Nucleus accumbens (tissue), 56 donors: Measurements from ENCODE around the gene SLC37A2.
A peak's percentile ranks its signal among the peaks of the same experiment; 100 is the strongest.

Source experiments
- DNase-seq, 56 donors: peaks; one replicate each; lab custom pipeline; 2025; lab: John Stamatoyannopoulos, UW

The SLC37A2 gene

DNA sequence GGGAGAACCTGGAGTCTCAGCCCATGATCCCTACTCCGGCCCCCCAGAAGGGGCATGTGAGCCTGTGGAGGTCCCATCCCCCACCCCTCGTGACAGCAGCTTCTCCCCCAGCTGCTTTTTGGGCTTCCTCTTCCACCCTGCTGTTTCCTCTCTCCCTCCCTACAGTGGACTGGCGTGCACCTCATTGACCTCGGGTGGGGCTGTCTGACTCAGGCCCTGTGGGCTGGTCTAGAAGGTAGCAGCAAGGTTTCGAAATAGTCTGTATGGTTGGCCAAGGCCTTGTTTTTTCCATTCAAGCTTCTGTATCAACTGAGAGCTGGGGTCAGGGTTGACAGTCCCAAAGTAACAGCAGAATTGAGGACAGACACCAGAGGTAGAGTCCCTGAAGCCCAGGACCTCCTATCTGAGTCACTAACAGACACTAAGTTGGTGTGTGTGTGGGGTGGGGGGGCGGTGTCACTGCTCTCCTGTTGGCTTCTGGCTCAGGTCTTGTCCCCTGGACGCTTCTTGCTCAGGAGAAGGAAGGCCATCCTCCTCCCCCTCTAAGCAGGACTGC lies 7.7 kb downstream of the SLC37A2 start:
- DNase-seq: peak in 13 of 56 donors; percentile 10 to 50 (median 27)

DNA sequence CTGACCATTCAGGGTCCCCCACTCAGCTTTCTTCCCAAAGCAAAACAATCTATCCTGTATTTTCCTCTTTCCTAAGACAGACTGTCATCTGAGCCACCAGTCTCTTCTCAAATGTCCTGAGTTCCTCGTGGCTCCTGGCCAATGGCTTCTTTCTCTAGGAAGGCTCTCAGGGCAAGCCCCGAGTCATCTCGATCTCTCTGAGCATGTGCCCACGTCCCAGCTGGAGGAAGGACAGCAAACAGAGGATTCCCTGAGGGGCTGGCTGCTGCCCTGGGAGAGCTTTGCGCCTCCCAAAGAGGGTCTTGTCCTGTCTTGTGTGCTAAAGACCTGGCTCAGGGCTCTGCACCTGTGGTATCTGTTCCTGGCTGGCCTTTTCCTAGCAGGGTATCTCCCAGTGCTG lies 8.3 kb downstream of the SLC37A2 start:
- DNase-seq: no peak

DNA sequence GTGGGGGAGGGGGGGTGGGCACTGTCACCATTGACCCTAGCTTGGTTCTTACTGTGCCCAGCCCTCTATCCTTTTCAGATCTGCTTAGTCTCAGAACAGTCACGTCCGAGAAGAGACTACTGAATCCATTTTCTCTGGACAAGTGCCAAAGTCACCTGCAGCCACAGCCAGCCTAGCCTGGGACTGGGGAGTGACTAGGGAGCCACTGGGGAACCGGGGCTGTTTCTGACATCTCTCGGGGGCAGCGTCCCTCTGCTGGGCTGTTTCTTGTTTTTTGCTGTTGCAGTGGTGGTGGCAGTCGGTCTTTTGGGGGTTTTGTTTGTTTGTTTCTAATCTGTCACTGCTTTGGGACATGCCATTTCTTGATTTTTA lies 8.7 kb downstream of the SLC37A2 start:
- no peak for DNase-seq

DNA sequence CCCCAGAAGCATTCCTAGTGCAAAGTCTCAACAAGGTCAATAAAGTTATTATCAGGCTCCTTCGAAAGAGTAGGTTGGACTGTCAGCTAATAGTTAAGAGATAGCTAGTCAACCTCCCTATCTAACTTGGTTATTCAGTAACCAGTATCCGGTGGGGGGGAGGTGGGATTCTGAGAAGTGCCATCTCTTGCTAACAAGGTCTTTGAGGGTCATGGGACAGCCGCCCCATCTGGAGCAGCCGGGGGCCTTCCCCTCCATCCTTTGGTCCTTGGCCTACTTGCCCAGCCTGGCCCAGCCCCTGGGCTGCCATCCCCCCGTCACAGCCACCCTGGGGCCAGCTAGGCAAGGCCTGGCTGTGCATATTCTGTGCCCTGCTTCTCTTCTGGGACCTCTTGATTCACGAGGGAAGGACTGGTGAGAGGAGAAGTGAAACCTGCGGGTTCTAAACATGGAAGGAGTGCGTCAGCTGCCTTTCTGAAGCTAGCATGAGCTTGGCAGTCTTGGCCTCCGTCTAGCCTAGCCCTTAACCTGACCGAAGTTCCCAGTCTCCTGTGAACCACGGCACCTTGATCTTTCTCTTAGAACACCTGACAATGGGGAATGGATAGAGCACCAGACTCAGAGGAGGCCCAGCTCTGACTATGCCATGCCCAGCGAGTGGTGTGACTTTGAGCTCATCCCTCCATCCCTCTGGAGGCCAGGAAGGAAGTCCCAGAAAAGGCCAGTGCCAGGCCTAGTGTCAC lies 9.3 kb downstream of the SLC37A2 start:
- DNase-seq: peak in 10 of 56 donors; percentile 15 to 45 (median 24)

DNA sequence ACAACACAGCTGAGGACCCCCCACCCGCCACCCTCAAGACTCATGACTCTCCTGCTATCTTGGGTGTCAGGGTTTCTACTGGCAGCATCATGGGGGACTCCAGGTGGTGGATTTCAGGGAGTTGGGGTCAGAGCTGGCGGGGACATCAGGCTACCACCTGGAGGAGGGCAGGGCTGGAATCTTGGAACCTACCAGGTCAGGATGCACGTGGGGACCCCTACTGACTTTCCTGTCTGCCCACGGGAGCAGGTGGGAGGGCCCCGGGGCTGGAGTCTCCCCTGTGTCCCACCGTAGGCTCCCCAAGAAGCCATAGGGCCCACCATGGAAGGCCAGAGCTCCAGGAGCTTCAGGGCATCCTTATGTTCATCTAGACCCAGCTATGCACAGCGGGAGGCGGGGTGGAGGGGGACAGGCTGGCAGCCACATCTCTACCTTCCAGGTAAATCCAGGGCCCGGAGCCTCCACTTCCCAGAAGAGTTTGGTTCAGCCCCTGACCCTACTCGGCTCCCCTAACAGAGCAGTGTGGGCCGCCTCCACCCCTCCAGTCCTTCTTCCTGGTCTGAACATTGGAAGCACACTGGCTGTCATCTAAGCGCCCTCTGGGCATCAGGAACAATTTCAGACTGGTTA lies 10.0 kb downstream of the SLC37A2 start:
- DNase-seq: no peak

DNA sequence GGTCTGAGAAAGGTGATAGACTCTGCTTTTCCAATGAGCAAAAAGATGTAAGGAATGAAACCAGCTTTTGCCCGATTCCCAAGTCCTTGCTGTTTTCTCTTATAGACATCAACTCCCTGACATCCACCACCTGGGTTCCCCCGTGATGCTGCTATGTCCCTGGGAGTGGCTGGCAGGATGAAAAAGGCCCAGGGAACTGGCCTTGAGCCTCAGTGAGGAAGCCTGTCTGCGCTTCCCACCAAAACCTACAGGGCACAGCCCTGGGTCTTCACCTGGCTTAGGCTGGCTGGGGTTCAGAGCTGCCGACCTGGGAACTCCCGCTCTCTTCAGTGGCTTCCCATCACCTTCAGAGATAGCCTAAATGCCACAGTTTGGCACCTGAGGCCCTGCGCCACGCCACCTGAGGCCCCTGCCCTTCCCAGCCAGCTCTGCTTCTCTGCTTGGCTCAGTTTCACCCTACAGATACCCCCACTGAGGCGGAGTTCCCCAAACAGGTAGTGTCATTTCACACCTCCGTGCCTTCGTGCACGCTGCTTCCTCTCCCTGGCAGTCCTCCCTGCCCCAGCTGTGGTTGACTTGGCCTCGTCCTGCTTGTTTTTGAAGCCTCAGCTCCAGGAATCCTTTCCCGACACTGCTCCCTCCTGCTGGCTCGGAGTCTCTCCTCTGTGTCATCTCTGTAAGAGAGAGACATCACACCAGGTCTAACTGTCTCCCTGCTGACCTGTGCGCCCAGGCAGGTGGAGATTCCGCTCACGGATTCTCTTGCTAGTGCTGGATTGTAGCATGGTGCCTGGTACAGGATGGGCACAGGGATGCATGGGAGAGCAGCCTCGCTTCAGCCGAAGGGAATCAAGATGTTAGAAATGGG lies 10.7 kb downstream of the SLC37A2 start:
- no peak for DNase-seq

DNA sequence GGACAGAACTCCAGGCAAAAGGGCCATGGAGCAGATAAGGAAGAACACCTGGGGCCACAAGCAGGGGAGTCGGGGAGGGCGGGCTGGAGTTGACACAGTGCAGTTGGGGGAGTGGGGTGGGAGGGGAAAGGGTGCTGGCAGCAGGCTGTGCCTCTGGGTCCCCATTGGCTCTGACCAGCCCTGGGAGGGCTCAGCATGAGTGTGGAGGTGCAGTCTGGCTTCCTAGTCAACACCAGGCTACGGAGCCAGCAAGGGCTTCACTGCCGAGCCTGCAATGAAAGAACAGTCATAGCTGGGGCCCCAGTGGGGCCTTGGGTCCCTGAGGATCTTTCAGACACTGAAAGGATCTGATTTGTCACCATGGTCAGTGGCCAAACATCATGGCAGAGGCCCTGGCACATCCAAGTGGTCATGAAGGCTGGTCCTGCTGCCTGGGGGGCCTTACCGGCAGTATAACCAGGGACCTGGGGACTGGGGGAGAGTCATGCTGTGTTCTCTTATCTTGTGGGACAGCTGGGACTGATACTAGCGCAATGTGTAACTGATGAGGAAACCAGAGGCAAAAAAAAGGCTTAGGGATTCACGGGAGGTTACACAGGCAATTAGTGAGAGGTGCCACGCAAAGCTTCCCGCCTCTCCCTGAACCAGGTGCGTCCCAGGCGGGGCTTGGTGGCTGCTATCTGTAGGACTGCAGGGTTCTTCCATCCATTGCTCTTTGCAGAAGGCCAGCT lies 11.6 kb downstream of the SLC37A2 start:
- no peak for DNase-seq

DNA sequence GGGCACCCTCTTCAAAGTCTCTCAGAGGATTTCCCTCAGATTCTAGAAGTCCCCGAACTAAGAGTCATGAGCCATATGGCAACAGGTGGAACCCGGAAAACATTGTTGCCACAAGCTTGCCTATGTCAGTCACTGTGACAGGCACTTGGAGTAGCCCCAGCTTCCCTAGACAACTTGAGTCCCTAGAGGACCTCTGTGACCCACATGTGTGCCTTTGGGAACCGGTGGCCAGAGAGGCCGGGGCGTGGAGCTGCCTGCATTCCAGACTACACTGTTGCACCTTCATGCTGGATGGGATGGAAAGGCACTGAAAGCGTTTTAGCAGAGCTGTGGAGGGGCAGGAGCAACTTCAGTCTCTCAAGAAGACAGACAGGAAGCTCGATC lies 12.1 kb downstream of the SLC37A2 start:
- no peak for DNase-seq

DNA sequence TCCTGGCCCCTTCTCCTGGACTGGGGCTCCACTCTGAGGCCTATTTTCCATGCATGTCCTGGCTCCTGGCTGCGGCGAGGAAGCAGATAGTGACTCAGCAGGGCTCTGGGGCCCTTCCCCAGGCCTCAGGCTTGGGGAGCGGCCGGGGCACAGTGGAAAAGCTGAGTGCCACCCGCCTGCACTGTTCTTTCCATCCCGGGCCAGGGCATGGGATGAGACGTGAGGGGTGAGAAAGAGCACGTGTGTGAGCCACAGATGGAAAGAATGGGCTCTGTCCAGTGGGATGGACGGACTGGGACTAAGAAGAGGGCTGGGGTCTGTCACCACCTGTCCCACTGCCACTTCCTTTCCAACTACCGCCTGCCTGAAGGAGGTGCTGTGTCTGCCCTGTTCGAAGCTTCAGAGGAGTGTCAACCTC lies 12.8 kb downstream of the SLC37A2 start:
- no peak for DNase-seq

DNA sequence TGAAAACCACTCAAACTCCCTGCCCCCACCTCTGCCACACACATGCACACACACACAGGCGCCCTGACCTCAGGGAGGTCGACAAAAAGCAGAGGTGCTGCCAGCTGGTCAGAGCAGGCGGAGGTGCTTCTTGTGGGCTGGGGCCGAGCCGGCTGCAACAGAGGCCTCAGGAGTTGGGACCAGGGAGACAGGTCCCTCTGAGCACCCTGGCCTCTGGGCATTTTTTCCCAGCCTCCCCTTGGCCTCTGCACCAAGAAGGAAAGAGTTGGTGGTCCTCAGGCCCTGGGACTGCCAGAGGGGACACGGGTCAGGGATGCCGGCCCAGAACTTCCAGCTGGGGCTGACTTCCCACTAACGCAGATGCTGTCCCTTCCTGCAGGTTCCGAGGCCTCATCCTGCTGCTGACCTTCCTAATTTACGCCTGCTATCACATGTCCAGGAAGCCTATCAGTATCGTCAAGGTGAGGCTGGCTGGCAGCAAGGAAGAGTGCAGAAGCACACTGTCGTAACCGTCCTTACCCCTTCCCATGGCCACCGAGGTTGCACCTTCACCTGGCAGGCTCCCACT lies 13.4 kb downstream of the SLC37A2 start:
- DNase-seq: no peak

DNA sequence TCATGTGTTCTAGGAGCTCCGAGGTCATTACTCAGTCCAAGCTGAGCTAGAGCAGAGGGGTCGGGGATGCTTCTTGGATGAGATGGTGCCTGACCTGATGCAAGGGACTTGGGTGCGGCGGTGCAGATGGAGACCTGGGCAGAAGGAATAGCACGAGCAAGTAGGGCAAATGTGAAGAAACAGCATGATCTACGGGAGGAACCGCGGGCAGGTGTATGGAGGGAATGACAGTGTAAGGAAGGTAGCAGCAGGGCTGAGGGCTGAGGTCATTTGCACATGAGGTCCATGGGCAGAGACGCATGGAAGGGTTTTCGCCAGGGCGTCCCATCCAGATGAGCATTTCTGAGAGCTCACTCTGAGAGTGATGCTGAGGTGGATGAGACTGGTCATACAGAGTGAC lies 14.9 kb downstream of the SLC37A2 start:
- no peak for DNase-seq

DNA sequence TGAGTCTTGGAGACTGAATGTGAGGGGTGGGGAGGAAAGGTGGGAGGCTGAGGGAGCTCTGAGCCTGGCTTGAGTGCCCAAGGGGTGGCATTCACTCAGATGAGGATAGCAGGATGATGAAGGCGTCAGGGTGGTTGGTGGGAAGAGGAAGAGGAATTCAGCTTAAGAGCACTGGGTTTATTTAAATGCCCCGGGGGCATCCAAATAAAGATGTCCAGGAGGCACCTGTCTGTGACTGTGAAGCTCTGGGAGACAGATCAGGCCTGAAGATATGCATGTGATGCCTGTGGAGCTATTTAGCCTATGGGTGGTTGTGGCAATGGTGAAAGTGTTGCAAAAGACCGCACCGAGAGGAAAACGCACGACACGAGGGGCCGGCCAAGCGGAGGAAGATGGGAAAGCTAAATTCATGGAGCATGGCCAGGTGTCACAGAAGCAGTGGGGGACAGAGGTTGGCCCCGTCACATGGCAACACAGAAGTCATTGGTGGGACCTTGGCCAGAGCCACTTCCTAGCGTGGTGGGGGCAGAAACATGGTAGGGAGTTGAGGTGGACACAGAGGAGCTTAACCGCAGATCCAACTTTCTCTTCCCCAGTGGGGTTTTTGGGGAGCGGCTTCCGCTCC lies 15.5 kb downstream of the SLC37A2 start:
- no peak for DNase-seq

DNA sequence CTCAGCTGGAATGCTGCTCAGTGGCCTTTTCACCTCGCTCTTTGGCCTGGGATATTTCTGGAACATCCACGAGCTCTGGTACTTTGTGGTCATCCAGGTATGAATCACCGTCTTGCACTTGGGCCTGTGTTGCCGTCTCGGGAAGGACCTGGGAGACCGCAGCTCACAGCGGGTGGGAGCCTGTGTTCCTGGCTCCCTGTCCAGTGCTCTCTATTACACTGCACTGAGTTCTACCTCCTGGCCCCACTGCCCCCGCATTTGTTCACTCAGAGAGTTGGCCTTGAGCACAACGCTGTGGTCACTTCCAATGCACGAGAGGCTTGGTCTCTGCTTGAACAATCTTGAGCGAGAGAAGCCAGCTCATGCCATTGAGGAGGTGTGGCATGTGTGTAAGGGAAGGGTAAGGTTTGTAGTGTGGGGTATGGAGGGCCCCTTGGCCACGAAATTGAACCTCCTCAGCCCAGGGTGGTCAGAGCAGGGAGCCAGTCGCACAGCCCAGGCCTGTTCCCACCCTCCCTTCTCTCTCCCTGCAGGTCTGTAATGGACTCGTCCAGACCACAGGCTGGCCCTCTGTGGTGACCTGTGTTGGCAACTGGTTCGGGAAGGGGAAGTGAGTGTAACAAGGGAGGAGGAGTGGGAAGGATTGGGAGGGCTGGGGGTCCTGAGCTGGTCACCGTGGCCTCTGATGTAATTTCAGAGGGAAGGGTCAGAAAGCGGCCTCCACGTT lies 16.2 kb downstream of the SLC37A2 start:
- DNase-seq: no peak

DNA sequence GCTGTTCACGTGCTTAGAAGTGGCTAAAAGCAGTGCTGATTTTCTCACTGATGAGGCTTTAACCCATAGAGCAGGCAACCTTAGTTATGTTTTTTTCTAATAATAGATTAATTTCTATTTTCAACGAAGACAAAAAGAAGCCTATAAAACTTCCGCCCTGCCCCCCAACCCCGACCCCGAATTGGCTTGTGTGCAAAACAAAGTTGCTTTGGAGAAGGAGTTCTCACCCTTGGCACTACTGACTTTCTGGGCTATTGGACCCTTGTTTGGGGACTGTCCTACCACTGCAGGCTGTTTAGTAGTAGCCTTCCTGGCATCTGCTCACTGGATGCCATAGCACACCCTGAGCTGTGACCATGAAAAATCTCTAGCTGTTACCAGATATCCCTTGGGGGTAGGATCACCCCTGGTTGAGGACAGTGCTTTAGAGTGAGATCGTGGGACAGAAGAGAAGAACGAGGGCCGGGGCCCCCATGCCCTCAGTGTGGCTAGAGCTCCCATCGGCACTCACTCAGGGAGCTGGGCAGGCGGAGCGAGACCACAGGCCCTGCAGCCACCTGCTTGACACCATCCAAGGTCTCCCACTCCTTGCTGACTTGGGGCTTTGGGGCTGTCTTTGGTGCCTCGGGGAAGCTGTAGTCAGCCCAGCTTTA lies 16.9 kb downstream of the SLC37A2 start:
- DNase-seq: no peak

DNA sequence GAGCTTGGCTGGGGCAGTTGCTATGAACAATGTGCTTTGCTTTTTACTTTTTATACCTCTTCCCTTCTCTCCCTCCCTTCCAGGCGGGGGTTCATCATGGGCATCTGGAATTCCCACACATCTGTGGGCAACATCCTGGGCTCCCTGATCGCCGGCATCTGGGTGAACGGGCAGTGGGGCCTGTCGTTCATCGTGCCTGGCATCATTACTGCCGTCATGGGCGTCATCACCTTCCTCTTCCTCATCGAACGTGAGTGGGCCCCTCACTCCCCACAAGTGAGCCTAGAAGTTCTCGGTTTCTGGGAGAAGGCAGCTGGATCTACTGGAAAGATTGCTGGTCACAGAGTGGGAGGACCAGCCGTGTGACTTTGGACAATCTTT lies 17.4 kb downstream of the SLC37A2 start:
- no peak for DNase-seq

DNA sequence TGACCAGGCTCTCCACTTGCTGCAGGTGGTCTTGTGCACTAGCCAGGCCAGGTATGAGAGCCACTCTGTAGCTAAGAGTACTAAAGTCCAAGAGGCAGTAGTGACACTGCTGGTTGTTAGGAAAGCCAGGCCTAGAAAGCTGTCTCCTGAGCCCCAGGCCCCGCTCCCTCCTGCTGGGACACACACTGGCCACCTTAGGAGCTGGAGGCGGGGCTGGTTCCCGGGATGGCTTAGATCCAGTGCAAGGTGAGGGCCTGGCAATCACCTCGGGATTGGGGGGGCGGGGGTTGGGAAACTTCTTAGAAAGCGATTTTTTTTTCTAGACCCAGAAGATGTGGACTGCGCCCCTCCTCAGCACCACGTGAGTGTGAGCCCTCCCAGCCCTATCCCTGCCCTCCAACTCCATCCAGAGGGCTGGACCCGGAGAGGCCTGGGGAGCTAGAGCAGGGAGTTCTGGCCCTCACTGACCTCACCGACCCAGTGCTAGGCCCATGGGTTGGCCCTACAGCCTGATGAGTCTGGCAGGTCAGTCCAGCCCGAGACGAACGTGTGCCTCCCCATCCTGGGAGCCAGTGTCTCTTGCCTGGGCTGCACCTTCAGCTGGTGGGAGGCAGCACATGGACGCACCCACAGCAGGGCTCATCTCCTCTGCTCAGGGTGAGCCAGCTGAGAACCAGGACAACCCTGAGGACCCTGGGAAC lies 18.1 kb downstream of the SLC37A2 start:
- DNase-seq: no peak

DNA sequence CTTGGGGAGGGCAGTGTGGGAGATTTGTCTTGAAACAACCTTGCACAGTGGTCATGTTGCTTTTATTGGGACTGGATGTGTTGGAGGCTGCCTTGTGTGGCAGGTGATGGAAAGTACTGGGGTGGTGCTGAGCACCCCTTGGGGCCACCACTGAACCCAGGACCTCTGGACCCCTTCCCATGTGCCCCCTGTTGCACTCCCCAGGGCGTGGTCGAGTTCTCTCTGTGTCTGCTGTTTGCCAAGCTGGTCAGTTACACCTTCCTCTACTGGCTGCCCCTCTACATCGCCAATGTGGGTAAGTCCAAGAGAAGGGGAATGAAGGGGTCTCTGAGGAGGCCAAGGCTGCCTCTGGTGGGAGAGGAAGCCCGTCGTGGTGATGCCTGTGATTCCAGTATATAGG lies 18.9 kb downstream of the SLC37A2 start:
- DNase-seq: no peak
